ENCODE data around the gene MX1. TPM values are rescaled to one million over a fixed set of nuclear protein-coding genes. Genes with fewer than 3 reads are reported as not detected.

The MX1 gene
- total RNA-seq, 1 donor from 2014 or later, result 8.5 TPM

- DNase-seq (ENCODE audit: low spot score) (no peak), ATAC-seq (no peak)
Observed at GRCh38 chr21:41458559-41458958, 32.5 kb downstream of the MX1 start.

- DNase-seq (ENCODE audit: low spot score) (no peak), ATAC-seq (no peak)
Observed at GRCh38 chr21:41459884-41460534, 34.0 kb downstream of the MX1 start.

GRCh38 chr21:41460578-41461527, 34.8 kb downstream of the MX1 start:
- ATAC-seq (peak; percentile 98), DNase-seq (ENCODE audit: low spot score) (peak; percentile 69)

- DNase-seq (ENCODE audit: low spot score) (no peak), ATAC-seq (no peak)
Observed at GRCh38 chr21:41465176-41465781, 39.2 kb downstream of the MX1 start.

- ATAC-seq (no peak), DNase-seq (ENCODE audit: low spot score) (no peak)
Observed at GRCh38 chr21:41466024-41466820, 40.2 kb downstream of the MX1 start.

- DNase-seq (ENCODE audit: low spot score) (no peak), ATAC-seq (no peak)
Observed at GRCh38 chr21:41470054-41470453, 44.0 kb downstream of the MX1 start.

- no peak for DNase-seq (ENCODE audit: low spot score)
- no peak for ATAC-seq
Observed at GRCh38 chr21:41472753-41473548, 46.9 kb downstream of the MX1 start.

GRCh38 chr21:41475714-41476420, 49.8 kb downstream of the MX1 start:
- no peak for ATAC-seq

GRCh38 chr21:41477641-41478318, 51.7 kb downstream of the MX1 start:
- ATAC-seq (peak; percentile 77), DNase-seq (ENCODE audit: low spot score) (peak; percentile 75)

More at GRCh38 chr21:41475714-41476420, 49.8 kb downstream of the MX1 start:
- no peak for DNase-seq (ENCODE audit: low spot score)

- DNase-seq (ENCODE audit: low spot score) (no peak), ATAC-seq (peak; percentile 8)
Observed at GRCh38 chr21:41478319-41479177, 52.5 kb downstream of the MX1 start.

GRCh38 chr21:41479686-41480085, 53.6 kb downstream of the MX1 start:
- ATAC-seq, result no peak
- no peak for DNase-seq (ENCODE audit: low spot score)

- peak; percentile 82 for ATAC-seq
- DNase-seq (ENCODE audit: low spot score), result peak; percentile 90
Observed at GRCh38 chr21:41480086-41480690, 54.1 kb downstream of the MX1 start.

- DNase-seq (ENCODE audit: low spot score) (no peak), ATAC-seq (no peak)
Observed at GRCh38 chr21:41481191-41481590, 55.2 kb downstream of the MX1 start.

- no peak for ATAC-seq
- DNase-seq (ENCODE audit: low spot score), result no peak
Observed at GRCh38 chr21:41482301-41482700, 56.3 kb downstream of the MX1 start.

GRCh38 chr21:41482980-41483379, 56.9 kb downstream of the MX1 start:
- no peak for ATAC-seq
- no peak for DNase-seq (ENCODE audit: low spot score)

GRCh38 chr21:41483415-41483814, 57.4 kb downstream of the MX1 start:
- no peak for DNase-seq (ENCODE audit: low spot score)
- no peak for ATAC-seq

- ATAC-seq, result no peak
- DNase-seq (ENCODE audit: low spot score), result no peak
Observed at GRCh38 chr21:41483973-41484372, 57.9 kb downstream of the MX1 start.

Measured in left lobe of liver (tissue), 2 donors.